ENCODE measurements around the gene PTPRD.
"Not testable (repeated sequence)": the region's sequence is repeated elsewhere in the genome, so short reads cannot be mapped to it uniquely, and the experiment has no call there.

PTPRD gene

GRCh38 chr9:9469271-9469670, 1143.5 kb downstream of the PTPRD start:
- no peak overlapping the region for H3K27ac ChIP-seq
- no peaks in the 10 kb centered on the region for H3K9me3 ChIP-seq (ENCODE audit: low read depth, low read length)
- no peak for DNase-seq (ENCODE audit: low read depth, low spot score)
- no peak overlapping the region for H3K9ac ChIP-seq (ENCODE audit: insufficient read length)
- no peak overlapping the region for H3K4me3 ChIP-seq
- no peaks in the 10 kb centered on the region for H3K36me3 ChIP-seq (ENCODE audit: insufficient read depth, low read length)
- TF ChIP-seq POLR2AphosphoS5 (IDR thresholded peaks at IDR 0.05; ENCODE audit: borderline replicate concordance, low read depth, low read length) (no peak), EZH2 (IDR thresholded peaks at IDR 0.05) (no peak), FOXP2 (optimal IDR thresholded peaks at IDR 0.05; ENCODE audit: control extremely low read depth, extremely low read length, insufficient read depth) (no peak)

DNA sequence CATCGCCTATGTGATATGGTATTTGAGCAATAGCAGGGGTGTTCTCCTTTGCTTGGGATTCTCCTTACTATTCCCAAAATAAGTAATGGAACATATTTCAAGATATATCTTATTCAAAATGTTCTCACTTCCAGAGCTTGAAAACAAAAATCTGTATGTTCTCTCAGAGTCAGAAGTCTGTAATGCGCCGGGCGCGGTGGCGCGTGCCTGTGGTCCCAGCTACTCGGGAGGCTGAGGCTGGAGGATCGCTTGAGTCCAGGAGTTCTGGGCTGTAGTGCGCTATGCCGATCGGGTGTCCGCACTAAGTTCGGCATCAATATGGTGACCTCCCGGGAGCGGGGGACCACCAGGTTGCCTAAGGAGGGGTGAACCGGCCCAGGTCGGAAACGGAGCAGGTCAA, 1170.9 kb downstream of the PTPRD start:
- not testable (repeated sequence) for DNase-seq (ENCODE audit: low read depth, low spot score); H3K9me3 ChIP-seq (ENCODE audit: low read depth, low read length); H3K9ac ChIP-seq (ENCODE audit: insufficient read length); H3K36me3 ChIP-seq (ENCODE audit: insufficient read depth, low read length); H3K4me3 ChIP-seq; H3K27ac ChIP-seq

DNA sequence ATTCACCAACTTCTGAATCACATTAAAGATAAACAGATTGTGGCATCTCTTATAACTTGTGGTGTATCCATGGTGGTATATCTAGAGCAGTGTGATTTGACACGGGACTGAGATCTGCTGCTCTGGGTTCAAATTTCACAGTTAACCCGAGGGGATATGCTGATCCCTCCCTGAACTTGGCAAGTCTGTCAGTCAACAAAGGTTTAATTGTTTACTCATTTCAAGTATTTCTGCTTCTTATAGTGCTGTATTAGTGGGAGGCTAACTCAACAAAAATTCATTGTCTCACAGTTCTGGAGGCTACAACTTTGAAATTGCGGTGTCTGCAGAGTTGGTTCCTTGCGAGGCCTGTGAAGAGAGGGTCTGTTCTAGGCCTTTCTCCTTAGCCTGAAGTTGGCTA, 1175.2 kb downstream of the PTPRD start:
- Histone ChIP-seq H3K9ac (ENCODE audit: insufficient read length) (no peak overlapping the region), H3K4me3 (no peak overlapping the region), H3K36me3 (ENCODE audit: insufficient read depth, low read length) (no peaks in the 10 kb centered on the region), H3K9me3 (ENCODE audit: low read depth, low read length) (no peaks in the 10 kb centered on the region), H3K27ac (no peak overlapping the region)
- no peak for DNase-seq (ENCODE audit: low read depth, low spot score)
- TF ChIP-seq POLR2AphosphoS5 (IDR thresholded peaks at IDR 0.05; ENCODE audit: borderline replicate concordance, low read depth, low read length) = no peak
- no peak for TF ChIP-seq EZH2 (IDR thresholded peaks at IDR 0.05)
- TF ChIP-seq FOXP2 (optimal IDR thresholded peaks at IDR 0.05; ENCODE audit: control extremely low read depth, extremely low read length, insufficient read depth) = no peak

DNA sequence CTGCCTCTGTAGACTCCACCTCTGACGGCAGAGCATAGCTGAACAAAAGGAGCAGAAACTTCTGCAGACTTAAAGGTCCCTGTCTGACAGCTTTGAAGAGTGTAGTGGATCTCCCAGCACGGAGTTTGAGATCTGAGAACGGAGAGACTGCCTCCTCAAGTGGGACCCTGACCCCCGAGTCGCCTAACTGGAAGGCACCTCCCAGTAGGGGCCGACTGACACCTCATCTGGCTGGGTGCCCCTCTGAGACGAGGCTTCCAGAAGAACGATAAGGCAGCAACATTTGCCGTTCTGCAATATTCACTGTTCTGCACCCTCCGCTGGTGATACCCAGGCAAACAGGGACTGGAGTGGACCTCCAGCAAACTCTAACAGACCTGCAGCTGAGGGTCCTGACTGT, 1186.3 kb downstream of the PTPRD start:
- not testable (repeated sequence) for H3K27ac ChIP-seq; H3K4me3 ChIP-seq; H3K9me3 ChIP-seq (ENCODE audit: low read depth, low read length); H3K9ac ChIP-seq (ENCODE audit: insufficient read length); DNase-seq (ENCODE audit: low read depth, low spot score); H3K36me3 ChIP-seq (ENCODE audit: insufficient read depth, low read length)

DNA sequence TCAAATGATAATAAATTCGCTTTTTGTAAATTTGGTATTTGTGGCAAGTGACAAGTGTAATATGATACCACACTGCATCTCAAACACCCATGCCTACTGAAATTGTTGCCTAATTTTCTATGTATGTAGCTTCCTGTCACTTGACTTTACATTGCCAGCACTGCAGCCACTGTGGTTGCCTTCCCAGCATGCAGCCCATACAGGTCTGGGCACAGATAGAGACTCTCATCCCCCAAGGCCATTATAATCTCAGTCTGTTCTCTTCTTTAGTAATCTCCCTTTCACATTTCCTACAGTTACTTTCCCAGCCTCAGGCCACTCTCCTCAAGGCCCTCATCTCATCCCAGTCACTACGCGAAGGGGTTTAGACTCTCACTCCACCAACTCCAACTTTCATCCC, 1200.6 kb downstream of the PTPRD start:
- no peak for TF ChIP-seq FOXP2 (optimal IDR thresholded peaks at IDR 0.05; ENCODE audit: control extremely low read depth, extremely low read length, insufficient read depth)
- TF ChIP-seq EZH2 (IDR thresholded peaks at IDR 0.05) = no peak
- no peak for TF ChIP-seq POLR2AphosphoS5 (IDR thresholded peaks at IDR 0.05; ENCODE audit: borderline replicate concordance, low read depth, low read length)
- no peak overlapping the region for H3K4me3 ChIP-seq
- no peaks in the 10 kb centered on the region for H3K9me3 ChIP-seq (ENCODE audit: low read depth, low read length)
- H3K27ac ChIP-seq = peak overlapping the region; percentile 74
- no peaks in the 10 kb centered on the region for H3K36me3 ChIP-seq (ENCODE audit: insufficient read depth, low read length)
- H3K9ac ChIP-seq (ENCODE audit: insufficient read length) = no peak overlapping the region
- peak; percentile 34 for DNase-seq (ENCODE audit: low read depth, low spot score)

GRCh38 chr9:9410736-9411135, 1202.1 kb downstream of the PTPRD start:
- H3K36me3 ChIP-seq (ENCODE audit: insufficient read depth, low read length) = no peaks in the 10 kb centered on the region

GRCh38 chr9:9399982-9400381, 1212.8 kb downstream of the PTPRD start:
- no peak overlapping the region for H3K27ac ChIP-seq
- no peak for DNase-seq (ENCODE audit: low read depth, low spot score)
- H3K9ac ChIP-seq (ENCODE audit: insufficient read length) = no peak overlapping the region
- H3K9me3 ChIP-seq (ENCODE audit: low read depth, low read length) = no peaks in the 10 kb centered on the region
- no peak overlapping the region for H3K4me3 ChIP-seq
- no peak for TF ChIP-seq FOXP2 (optimal IDR thresholded peaks at IDR 0.05; ENCODE audit: control extremely low read depth, extremely low read length, insufficient read depth)
- no peak for TF ChIP-seq POLR2AphosphoS5 (IDR thresholded peaks at IDR 0.05; ENCODE audit: borderline replicate concordance, low read depth, low read length)
- no peak for TF ChIP-seq EZH2 (IDR thresholded peaks at IDR 0.05)
- H3K36me3 ChIP-seq (ENCODE audit: insufficient read depth, low read length) = no peaks in the 10 kb centered on the region

More at GRCh38 chr9:9410736-9411135, 1202.1 kb downstream of the PTPRD start:
- no peak for DNase-seq (ENCODE audit: low read depth, low spot score)
- TF ChIP-seq FOXP2 (optimal IDR thresholded peaks at IDR 0.05; ENCODE audit: control extremely low read depth, extremely low read length, insufficient read depth) (no peak), POLR2AphosphoS5 (IDR thresholded peaks at IDR 0.05; ENCODE audit: borderline replicate concordance, low read depth, low read length) (no peak), EZH2 (IDR thresholded peaks at IDR 0.05) (no peak)
- Histone ChIP-seq H3K27ac (no peak overlapping the region), H3K9ac (ENCODE audit: insufficient read length) (no peak overlapping the region), H3K4me3 (no peak overlapping the region), H3K9me3 (ENCODE audit: low read depth, low read length) (no peaks in the 10 kb centered on the region)

DNA sequence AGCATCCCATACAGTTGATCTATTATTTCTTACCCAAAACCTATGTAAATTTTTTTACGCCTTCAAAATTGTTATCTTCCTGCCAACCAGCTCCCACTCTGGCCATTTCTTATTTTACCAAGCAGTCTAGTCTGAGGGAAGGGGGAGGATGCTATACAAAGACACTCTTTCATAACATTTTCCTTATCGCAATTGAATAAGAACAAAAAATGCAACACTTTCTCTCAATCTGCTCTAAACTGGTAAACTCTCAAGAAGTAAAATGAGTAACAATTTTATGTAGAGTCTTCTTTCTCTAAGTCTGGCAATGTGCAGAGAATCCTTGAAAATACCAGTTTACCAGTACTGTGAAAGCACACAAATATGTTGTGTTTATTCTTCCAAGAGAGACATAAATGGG, 1216.3 kb downstream of the PTPRD start:
- Histone ChIP-seq H3K27ac (no peak overlapping the region), H3K9me3 (ENCODE audit: low read depth, low read length) (no peaks in the 10 kb centered on the region), H3K9ac (ENCODE audit: insufficient read length) (no peak overlapping the region), H3K36me3 (ENCODE audit: insufficient read depth, low read length) (no peaks in the 10 kb centered on the region), H3K4me3 (no peak overlapping the region)
- no peak for DNase-seq (ENCODE audit: low read depth, low spot score)
- TF ChIP-seq EZH2 (IDR thresholded peaks at IDR 0.05) = no peak
- TF ChIP-seq FOXP2 (optimal IDR thresholded peaks at IDR 0.05; ENCODE audit: control extremely low read depth, extremely low read length, insufficient read depth) = no peak
- TF ChIP-seq POLR2AphosphoS5 (IDR thresholded peaks at IDR 0.05; ENCODE audit: borderline replicate concordance, low read depth, low read length) = no peak

GRCh38 chr9:9395539-9395938, 1217.3 kb downstream of the PTPRD start:
- Histone ChIP-seq H3K27ac (no peak overlapping the region), H3K4me3 (no peak overlapping the region), H3K9me3 (ENCODE audit: low read depth, low read length) (no peaks in the 10 kb centered on the region), H3K9ac (ENCODE audit: insufficient read length) (no peak overlapping the region), H3K36me3 (ENCODE audit: insufficient read depth, low read length) (no peaks in the 10 kb centered on the region)
- no peak for DNase-seq (ENCODE audit: low read depth, low spot score)
- TF ChIP-seq EZH2 (IDR thresholded peaks at IDR 0.05) = no peak

GRCh38 chr9:9392755-9393154, 1220.0 kb downstream of the PTPRD start:
- no peak overlapping the region for H3K27ac ChIP-seq
- DNase-seq (ENCODE audit: low read depth, low spot score) = no peak
- no peaks in the 10 kb centered on the region for H3K36me3 ChIP-seq (ENCODE audit: insufficient read depth, low read length)
- H3K9ac ChIP-seq (ENCODE audit: insufficient read length) = no peak overlapping the region
- TF ChIP-seq POLR2AphosphoS5 (IDR thresholded peaks at IDR 0.05; ENCODE audit: borderline replicate concordance, low read depth, low read length) = no peak
- TF ChIP-seq EZH2 (IDR thresholded peaks at IDR 0.05) = no peak
- no peak for TF ChIP-seq FOXP2 (optimal IDR thresholded peaks at IDR 0.05; ENCODE audit: control extremely low read depth, extremely low read length, insufficient read depth)
- no peak overlapping the region for H3K4me3 ChIP-seq
- H3K9me3 ChIP-seq (ENCODE audit: low read depth, low read length) = no peaks in the 10 kb centered on the region
